SK-N-SH (cell line): Measurements from ENCODE around the gene CPB1. TPM values are rescaled to one million over a fixed set of nuclear protein-coding genes. Genes with fewer than 3 reads are reported as not detected.

Source experiments
- CTCF ChIA-PET: fragments of 300-600, 350-600 bp; formaldehyde crosslinking; extraction: SDS; loops from one replicate; lab custom pipeline; 2021; lab: Yijun Ruan, JAX
- POLR2A ChIA-PET: fragments of 350-600 bp; sonication (Branson Sonifier 250); formaldehyde crosslinking; extraction: SDS; loops from one replicate; lab custom pipeline; 2020; ENCODE audit warnings: antibody characterized with exemption, inconsistent platforms; lab: Yijun Ruan, JAX
- DNase-seq: peaks from one replicate; pipeline ENCODE4 v3.0.0; 2012
- H2AFZ ChIP-seq: fragments of 200-600 bp; sonication (generic); 2 replicates; pipeline ENCODE4 v1.8.1; 2016; ENCODE audit warnings: antibody characterized with exemption, mild to moderate bottlenecking, low read depth
- H3F3A ChIP-seq: fragments of 200-600 bp; sonication (generic); replicated peaks from 2 replicates; pipeline ENCODE3; 2016; ENCODE audit warnings: antibody characterized with exemption, mild to moderate bottlenecking; ENCODE audit not compliant: insufficient read depth
- H3K27ac ChIP-seq, 2 experiments: fragments of 200-500 bp in 1 of 2; fragments of 200-600 bp in 1 of 2; sonication (Bioruptor generic) in 1 of 2; sonication (generic), shearing (Covaris generic) in 1 of 2; 2 replicates each; pipeline versions ENCODE4 v1.5.1 to v1.6.1; 2014 to 2016; ENCODE audit warnings: low read depth in 2 of 2, inconsistent platforms in 1 of 2, low read length in 1 of 2, mild to moderate bottlenecking in 1 of 2, mixed read lengths in 1 of 2
- H3K27me3 ChIP-seq: fragments of 200-600 bp; sonication (generic), shearing (Covaris generic); 2 replicates; pipeline ENCODE4 v1.6.1; 2016; ENCODE audit warnings: mixed run types; ENCODE audit not compliant: insufficient read depth
- H3K36me3 ChIP-seq, 2 experiments: fragments of 200-500 bp in 1 of 2; fragments of 200-600 bp in 1 of 2; sonication (Bioruptor generic) in 1 of 2; sonication (generic) in 1 of 2; replicated peaks in 1 of 2; 2 replicates each; pipeline versions ENCODE3 to v1.5.1; 2014 to 2016; ENCODE audit warnings: low read length in 1 of 2, mild to moderate bottlenecking in 1 of 2; ENCODE audit not compliant: insufficient read depth in 2 of 2, control insufficient read depth in 1 of 2
- H3K4me1 ChIP-seq, 2 experiments: fragments of 200-500 bp in 1 of 2; fragments of 200-600 bp in 1 of 2; sonication (Bioruptor generic) in 1 of 2; sonication (generic), shearing (Covaris generic) in 1 of 2; 2 replicates each; pipeline versions ENCODE4 v1.5.1 to v1.6.1; 2014 to 2016; ENCODE audit warnings: low read depth in 1 of 2, low read length in 1 of 2, mixed run types in 1 of 2; ENCODE audit not compliant: insufficient read depth in 2 of 2, control insufficient read depth in 1 of 2
- H3K4me2 ChIP-seq: fragments of 200-600 bp; sonication (generic), shearing (Covaris generic); 2 replicates; pipeline ENCODE4 v1.6.1; 2017; ENCODE audit warnings: mixed run types
- H3K4me3 ChIP-seq, 2 experiments: fragments of 200-500 bp in 1 of 2; fragments of 200-600 bp in 1 of 2; sonication (Bioruptor generic) in 1 of 2; sonication (generic), shearing (Covaris generic) in 1 of 2; 2 replicates each; pipeline versions ENCODE4 v1.5.1 to v1.8.1; 2014 to 2016; ENCODE audit warnings: low read depth in 2 of 2, inconsistent platforms in 1 of 2, low read length in 1 of 2, mild to moderate bottlenecking in 1 of 2, mixed read lengths in 1 of 2, moderate library complexity in 1 of 2
- H3K79me2 ChIP-seq: fragments of 200-600 bp; sonication (generic); 2 replicates; pipeline ENCODE4 v1.8.1; 2017; ENCODE audit warnings: mild to moderate bottlenecking; ENCODE audit not compliant: insufficient read depth
- H3K9ac ChIP-seq: fragments of 200-600 bp; sonication (generic); 2 replicates; pipeline ENCODE4 v1.6.1; 2017; ENCODE audit warnings: mixed run types
- H3K9me2 ChIP-seq: fragments of 200-600 bp; sonication (generic); 2 replicates; pipeline ENCODE4 v1.6.1; 2017; ENCODE audit warnings: mixed run types
- H3K9me3 ChIP-seq: fragments of 200-600 bp; sonication (generic); 2 replicates; pipeline ENCODE4 v1.6.1; 2017; ENCODE audit warnings: mixed run types, mild to moderate bottlenecking, moderate library complexity
- H4K20me1 ChIP-seq: fragments of 200-600 bp; sonication (generic); 2 replicates; pipeline ENCODE4 v1.6.1; 2017; ENCODE audit warnings: mild to moderate bottlenecking, mixed run types; ENCODE audit not compliant: insufficient read depth
- CHD2 ChIP-seq: fragments of 150-350 bp; IDR thresholded peaks from 2 replicates; pipeline ENCODE4 v1.6.1; 2018; ENCODE audit warnings: low read length; ENCODE audit not compliant: partially characterized antibody
- ELF1 ChIP-seq: IDR thresholded peaks from 2 replicates; pipeline ENCODE4 v1.4.0; 2012
- EP300 ChIP-seq, 2 experiments: IDR thresholded peaks; 2 replicates each; pipeline versions ENCODE4 v1.4.0 to v1.6.1; 2012; ENCODE audit warnings: borderline replicate concordance in 1 of 2, low read depth in 1 of 2, low read length in 1 of 2
- FOSL2 ChIP-seq: IDR thresholded peaks from 2 replicates; pipeline ENCODE4 v1.4.0; 2012; ENCODE audit warnings: low read depth, mild to moderate bottlenecking, moderate library complexity, borderline replicate concordance
- FOXJ3 ChIP-seq: sonication (generic); formaldehyde crosslinking; IDR thresholded peaks from 2 replicates; pipeline ENCODE4 v1.5.1; 2020; ENCODE audit warnings: mild to moderate bottlenecking, missing genetic modification reagents
- FOXM1 ChIP-seq: IDR thresholded peaks from 2 replicates; pipeline ENCODE4 v1.4.0; 2012; ENCODE audit warnings: low read depth, mild to moderate bottlenecking
- GABPA ChIP-seq: IDR thresholded peaks from 2 replicates; pipeline ENCODE4 v1.4.0; 2012; ENCODE audit warnings: low read depth, mild to moderate bottlenecking
- MEF2A ChIP-seq: IDR thresholded peaks from 2 replicates; pipeline ENCODE4 v1.4.0; 2012; ENCODE audit warnings: low read depth, borderline replicate concordance
- MXI1 ChIP-seq: IDR thresholded peaks from 2 replicates; pipeline ENCODE4 v1.6.1; 2012; ENCODE audit warnings: mild to moderate bottlenecking, low read depth, low read length, improper control_type of control experiment
- POLR2AphosphoS5 ChIP-seq: IDR thresholded peaks from 2 replicates; pipeline ENCODE4 v1.6.1; 2012; ENCODE audit warnings: low read depth, low read length
- RAD21 ChIP-seq: IDR thresholded peaks from 2 replicates; pipeline ENCODE4 v1.6.1; 2012; ENCODE audit warnings: mild to moderate bottlenecking, low read length
- SIN3A ChIP-seq: IDR thresholded peaks from 2 replicates; pipeline ENCODE4 v1.6.1; 2012; ENCODE audit warnings: low read depth, mild to moderate bottlenecking, low read length, moderate library complexity, borderline replicate concordance
- SMC3 ChIP-seq: IDR thresholded peaks from 2 replicates; pipeline ENCODE4 v1.6.1; 2012; ENCODE audit warnings: low read depth, low read length, improper control_type of control experiment
- TCF12 ChIP-seq: IDR thresholded peaks from 2 replicates; pipeline ENCODE4 v1.4.0; 2012
- YY1 ChIP-seq: IDR thresholded peaks from 2 replicates; pipeline ENCODE4 v1.4.0; 2012; ENCODE audit warnings: low read depth, mild to moderate bottlenecking
- polyA plus RNA-seq, 3 experiments: library from polyadenylated mRNA; depleted of rRNA; stranded (reverse); fragments of >200 nt; gene quantifications; 2 replicates each; pipeline ENCODE4 v1.2.3, GENCODE V29; 2012
- TF ChIP-seq, protein P1 (sequence below): IDR thresholded peaks from 2 replicates; pipeline ENCODE4 v1.6.1; 2012; ENCODE audit warnings: mild to moderate bottlenecking, low read depth, low read length, moderate library complexity
- TF ChIP-seq, protein P2 (sequence below): fragments of 200-600 bp; sonication (generic); IDR thresholded peaks from 2 replicates; pipeline ENCODE4 v1.6.1; 2017; ENCODE audit warnings: antibody characterized with exemption, mild to moderate bottlenecking, moderate library complexity
- TF ChIP-seq, protein P3 (sequence below): IDR thresholded peaks from 2 replicates; pipeline ENCODE4 v1.4.0; 2012; ENCODE audit warnings: low read depth, borderline replicate concordance
- TF ChIP-seq, protein P4 (sequence below): IDR thresholded peaks from 2 replicates; pipeline ENCODE4; 2012
- TF ChIP-seq, protein P5 (sequence below): IDR thresholded peaks from 2 replicates; pipeline ENCODE4 v1.4.0; 2012; ENCODE audit warnings: low read depth

Gene CPB1
- polyA plus RNA-seq, 1 of the 3 experiments (the other 2 are of a cell fraction): 0.26 TPM

DNA sequence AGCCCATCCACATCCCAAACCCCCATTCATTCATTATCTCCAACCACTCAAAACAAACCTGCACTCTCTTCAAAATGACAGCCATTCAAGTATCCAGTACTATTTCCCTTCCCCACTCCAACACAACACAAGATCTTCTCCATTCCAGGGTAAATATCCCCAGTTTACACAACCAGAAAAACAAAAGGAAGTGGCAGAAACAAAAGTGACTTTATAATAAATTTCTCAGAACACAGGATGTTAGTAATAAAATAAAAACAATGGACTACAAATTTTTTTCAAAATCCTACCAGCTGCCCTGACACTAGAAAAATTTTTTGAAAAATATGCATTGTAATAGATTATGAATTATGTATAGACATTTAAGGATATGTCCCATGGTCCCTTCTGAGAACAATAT lies 51.6 kb downstream of the CPB1 start:
- Histone ChIP-seq H3K79me2 (no peaks in the 10 kb centered on the region), H3K9me2 (no peaks in the 10 kb centered on the region)
- no peak for TF ChIP-seq ELF1
- TF ChIP-seq, all 33 proteins: peak for 0
- POLR2A ChIA-PET: interaction anchor here (0.7 kb wide), 1 partner anchor 1484 kb away, joined by 3 read pairs; no protein-coding TSS in a partner anchor
- DNase-seq: no peak
- H4K20me1 ChIP-seq: no peaks in the 10 kb centered on the region
- H3K27ac ChIP-seq: no peak overlapping the region
- no peaks in the 10 kb centered on the region for H3K27me3 ChIP-seq
- no peak overlapping the region for H3K4me2 ChIP-seq
- H3F3A ChIP-seq: no peaks in the 10 kb centered on the region
- CTCF ChIA-PET: interaction anchor here (0.7 to 3.2 kb wide), 6 partner anchors 18 to 153 kb away, joined by 3 to 24 read pairs (median 5); no protein-coding TSS in a partner anchor
- H3K4me3 ChIP-seq: no peak overlapping the region
- no peaks in the 10 kb centered on the region for H3K9me3 ChIP-seq
- no peaks in the 10 kb centered on the region for H3K36me3 ChIP-seq
- no peak overlapping the region for H2AFZ ChIP-seq
- no peaks in the 10 kb centered on the region; a peak in 2 of 4 replicates for H3K4me1 ChIP-seq
- no peak overlapping the region for H3K9ac ChIP-seq

DNA sequence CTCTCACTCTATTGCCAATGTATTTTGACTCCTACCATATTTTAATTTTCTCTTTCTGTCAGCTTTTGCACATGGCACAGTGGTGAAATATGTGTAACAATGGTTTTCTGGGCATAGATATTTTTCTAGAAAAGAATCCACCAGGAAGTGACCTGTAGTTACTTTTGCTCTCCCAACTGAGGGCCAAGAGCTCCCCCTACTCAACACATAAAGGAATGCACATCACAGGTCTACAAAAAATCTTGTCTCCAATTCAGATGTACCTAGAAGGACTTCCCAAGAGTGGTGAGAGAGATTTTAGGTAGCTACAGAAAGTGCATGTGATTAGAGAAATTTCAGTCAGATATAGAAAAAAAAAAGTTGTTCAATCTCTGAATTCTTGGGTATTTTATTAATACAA lies 53.1 kb downstream of the CPB1 start:
- Histone ChIP-seq H3K27me3 (no peaks in the 10 kb centered on the region), H3K4me2 (no peak overlapping the region), H3K9me3 (no peaks in the 10 kb centered on the region), H4K20me1 (no peaks in the 10 kb centered on the region), H3K4me3 (no peak overlapping the region), H3K27ac (no peak overlapping the region), H3K4me1 (no peaks in the 10 kb centered on the region; a peak in 2 of 4 replicates), H3F3A (no peaks in the 10 kb centered on the region), H2AFZ (no peak overlapping the region), H3K79me2 (no peaks in the 10 kb centered on the region), H3K36me3 (no peaks in the 10 kb centered on the region), H3K9ac (no peak overlapping the region), H3K9me2 (no peaks in the 10 kb centered on the region)
- ChIA-PET CTCF (interaction anchor here (0.7 to 3.2 kb wide), 9 partner anchors 10 to 501 kb away, joined by 3 to 24 read pairs (median 4); no protein-coding TSS in a partner anchor), POLR2A (no interaction called here)
- peak; percentile 21 for DNase-seq
- TF ChIP-seq EP300 (IDR thresholded peaks at IDR 0.05; ENCODE audit: borderline replicate concordance in 1 of 2, low read depth in 1 of 2, low read length in 1 of 2) (no peak), MXI1 (no peak), RAD21 (peak; percentile 69), YY1 (no peak), MEF2A (no peak), ELF1 (no peak), SMC3 (peak; percentile 42; the same call in 1 of the 2 replicates), FOSL2 (no peak), SIN3A (no peak), TCF12 (no peak), CHD2 (no peak), FOXM1 (no peak), POLR2AphosphoS5 (no peak), FOXJ3 (CRISPR knock-in tag) (no peak), GABPA (no peak)
- TF ChIP-seq, protein P1, sequence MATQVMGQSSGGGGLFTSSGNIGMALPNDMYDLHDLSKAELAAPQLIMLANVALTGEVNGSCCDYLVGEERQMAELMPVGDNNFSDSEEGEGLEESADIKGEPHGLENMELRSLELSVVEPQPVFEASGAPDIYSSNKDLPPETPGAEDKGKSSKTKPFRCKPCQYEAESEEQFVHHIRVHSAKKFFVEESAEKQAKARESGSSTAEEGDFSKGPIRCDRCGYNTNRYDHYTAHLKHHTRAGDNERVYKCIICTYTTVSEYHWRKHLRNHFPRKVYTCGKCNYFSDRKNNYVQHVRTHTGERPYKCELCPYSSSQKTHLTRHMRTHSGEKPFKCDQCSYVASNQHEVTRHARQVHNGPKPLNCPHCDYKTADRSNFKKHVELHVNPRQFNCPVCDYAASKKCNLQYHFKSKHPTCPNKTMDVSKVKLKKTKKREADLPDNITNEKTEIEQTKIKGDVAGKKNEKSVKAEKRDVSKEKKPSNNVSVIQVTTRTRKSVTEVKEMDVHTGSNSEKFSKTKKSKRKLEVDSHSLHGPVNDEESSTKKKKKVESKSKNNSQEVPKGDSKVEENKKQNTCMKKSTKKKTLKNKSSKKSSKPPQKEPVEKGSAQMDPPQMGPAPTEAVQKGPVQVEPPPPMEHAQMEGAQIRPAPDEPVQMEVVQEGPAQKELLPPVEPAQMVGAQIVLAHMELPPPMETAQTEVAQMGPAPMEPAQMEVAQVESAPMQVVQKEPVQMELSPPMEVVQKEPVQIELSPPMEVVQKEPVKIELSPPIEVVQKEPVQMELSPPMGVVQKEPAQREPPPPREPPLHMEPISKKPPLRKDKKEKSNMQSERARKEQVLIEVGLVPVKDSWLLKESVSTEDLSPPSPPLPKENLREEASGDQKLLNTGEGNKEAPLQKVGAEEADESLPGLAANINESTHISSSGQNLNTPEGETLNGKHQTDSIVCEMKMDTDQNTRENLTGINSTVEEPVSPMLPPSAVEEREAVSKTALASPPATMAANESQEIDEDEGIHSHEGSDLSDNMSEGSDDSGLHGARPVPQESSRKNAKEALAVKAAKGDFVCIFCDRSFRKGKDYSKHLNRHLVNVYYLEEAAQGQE: no peak
- TF ChIP-seq, protein P2, sequence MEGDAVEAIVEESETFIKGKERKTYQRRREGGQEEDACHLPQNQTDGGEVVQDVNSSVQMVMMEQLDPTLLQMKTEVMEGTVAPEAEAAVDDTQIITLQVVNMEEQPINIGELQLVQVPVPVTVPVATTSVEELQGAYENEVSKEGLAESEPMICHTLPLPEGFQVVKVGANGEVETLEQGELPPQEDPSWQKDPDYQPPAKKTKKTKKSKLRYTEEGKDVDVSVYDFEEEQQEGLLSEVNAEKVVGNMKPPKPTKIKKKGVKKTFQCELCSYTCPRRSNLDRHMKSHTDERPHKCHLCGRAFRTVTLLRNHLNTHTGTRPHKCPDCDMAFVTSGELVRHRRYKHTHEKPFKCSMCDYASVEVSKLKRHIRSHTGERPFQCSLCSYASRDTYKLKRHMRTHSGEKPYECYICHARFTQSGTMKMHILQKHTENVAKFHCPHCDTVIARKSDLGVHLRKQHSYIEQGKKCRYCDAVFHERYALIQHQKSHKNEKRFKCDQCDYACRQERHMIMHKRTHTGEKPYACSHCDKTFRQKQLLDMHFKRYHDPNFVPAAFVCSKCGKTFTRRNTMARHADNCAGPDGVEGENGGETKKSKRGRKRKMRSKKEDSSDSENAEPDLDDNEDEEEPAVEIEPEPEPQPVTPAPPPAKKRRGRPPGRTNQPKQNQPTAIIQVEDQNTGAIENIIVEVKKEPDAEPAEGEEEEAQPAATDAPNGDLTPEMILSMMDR: peak; percentile 28; the same call in 1 of the 2 replicates
- TF ChIP-seq, protein P3, sequence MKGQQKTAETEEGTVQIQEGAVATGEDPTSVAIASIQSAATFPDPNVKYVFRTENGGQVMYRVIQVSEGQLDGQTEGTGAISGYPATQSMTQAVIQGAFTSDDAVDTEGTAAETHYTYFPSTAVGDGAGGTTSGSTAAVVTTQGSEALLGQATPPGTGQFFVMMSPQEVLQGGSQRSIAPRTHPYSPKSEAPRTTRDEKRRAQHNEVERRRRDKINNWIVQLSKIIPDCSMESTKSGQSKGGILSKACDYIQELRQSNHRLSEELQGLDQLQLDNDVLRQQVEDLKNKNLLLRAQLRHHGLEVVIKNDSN: no peak
- TF ChIP-seq, protein P4, sequence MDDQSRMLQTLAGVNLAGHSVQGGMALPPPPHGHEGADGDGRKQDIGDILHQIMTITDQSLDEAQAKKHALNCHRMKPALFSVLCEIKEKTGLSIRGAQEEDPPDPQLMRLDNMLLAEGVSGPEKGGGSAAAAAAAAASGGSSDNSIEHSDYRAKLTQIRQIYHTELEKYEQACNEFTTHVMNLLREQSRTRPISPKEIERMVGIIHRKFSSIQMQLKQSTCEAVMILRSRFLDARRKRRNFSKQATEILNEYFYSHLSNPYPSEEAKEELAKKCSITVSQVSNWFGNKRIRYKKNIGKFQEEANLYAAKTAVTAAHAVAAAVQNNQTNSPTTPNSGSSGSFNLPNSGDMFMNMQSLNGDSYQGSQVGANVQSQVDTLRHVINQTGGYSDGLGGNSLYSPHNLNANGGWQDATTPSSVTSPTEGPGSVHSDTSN: no peak
- TF ChIP-seq, protein P5, sequence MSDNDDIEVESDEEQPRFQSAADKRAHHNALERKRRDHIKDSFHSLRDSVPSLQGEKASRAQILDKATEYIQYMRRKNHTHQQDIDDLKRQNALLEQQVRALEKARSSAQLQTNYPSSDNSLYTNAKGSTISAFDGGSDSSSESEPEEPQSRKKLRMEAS: no peak
